AG08395 (cell line): ENCODE results near the gene DTNA.
"Not testable (repeated sequence)": the region's sequence is repeated elsewhere in the genome, so short reads cannot be mapped to it uniquely, and the experiment has no call there.

Experiments
- DNase-seq: peaks from one replicate; pipeline ENCODE4 v3.0.0; 2012; ENCODE audit warnings: mixed read lengths, low spot score

DTNA gene

DNA sequence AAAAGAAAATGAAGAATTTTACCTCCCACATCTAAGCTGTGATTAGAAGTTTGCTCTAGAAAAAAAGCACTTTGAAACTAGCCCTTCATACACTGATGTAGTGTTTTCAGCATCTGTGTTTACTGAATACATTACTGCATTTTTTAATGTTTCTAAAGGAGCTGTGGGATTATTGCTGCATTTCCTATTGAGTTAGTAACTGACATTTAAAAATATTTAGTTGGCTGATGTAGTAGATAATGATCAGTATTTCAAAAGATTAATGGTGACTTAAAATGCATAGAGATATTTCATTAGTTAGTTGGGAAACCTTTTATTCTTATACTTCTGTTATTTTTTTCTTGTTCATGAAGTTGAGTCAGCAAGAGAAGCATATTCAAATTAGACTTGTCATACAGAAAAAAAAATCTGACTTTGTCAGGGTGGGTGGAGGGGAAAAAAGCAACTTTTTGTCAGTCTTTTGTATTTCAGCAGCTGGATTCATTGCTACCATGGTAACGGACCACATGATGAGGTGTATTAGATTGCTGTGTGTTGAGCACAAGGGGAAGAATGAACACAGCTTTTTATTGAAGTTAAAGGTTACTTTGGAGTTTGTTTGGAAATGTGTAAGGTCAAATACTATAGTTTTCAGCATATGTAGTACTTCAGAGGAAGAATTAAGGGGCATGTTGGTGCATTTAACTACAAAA is at the start of gene DTNA:
Gene DTNA, plus strand, starts transcription at position 549 of the 692 bp plus-strand sequence. CDS start 45,679 bp downstream, outside the sequence.
- peak; percentile 70 for DNase-seq

DNA sequence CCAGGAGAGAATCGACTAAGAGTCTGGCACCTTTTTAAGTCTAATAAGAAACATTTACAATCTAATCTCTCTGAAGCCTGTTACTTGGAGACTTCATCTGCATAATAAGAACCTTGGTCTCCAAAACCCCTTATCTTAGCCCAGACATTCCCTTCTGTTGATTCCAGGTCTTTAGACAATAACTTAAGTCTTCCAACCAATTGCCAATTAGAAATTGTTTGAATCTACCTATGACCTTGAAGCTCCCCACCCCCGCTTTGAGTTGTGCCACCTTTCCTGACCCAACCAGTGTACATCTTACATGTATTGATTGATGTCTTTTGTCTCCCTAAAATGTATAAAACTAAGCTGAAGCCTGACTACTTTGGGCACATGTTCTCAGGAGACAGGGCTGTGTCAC is 49.5 kb upstream of the DTNA start:
- DNase-seq: no peak

- DNase-seq: peak; percentile 77
Measured at GRCh38 chr18:34661464-34662087, 48.5 kb upstream of the DTNA start.

- DNase-seq: no peak
Measured at GRCh38 chr18:34676816-34677574, 33.1 kb upstream of the DTNA start.

GRCh38 chr18:34689750-34690149 is 20.3 kb upstream of the DTNA start:
- DNase-seq: not testable (repeated sequence)

GRCh38 chr18:34691614-34692013 is 18.5 kb upstream of the DTNA start:
- DNase-seq: no peak

DNA sequence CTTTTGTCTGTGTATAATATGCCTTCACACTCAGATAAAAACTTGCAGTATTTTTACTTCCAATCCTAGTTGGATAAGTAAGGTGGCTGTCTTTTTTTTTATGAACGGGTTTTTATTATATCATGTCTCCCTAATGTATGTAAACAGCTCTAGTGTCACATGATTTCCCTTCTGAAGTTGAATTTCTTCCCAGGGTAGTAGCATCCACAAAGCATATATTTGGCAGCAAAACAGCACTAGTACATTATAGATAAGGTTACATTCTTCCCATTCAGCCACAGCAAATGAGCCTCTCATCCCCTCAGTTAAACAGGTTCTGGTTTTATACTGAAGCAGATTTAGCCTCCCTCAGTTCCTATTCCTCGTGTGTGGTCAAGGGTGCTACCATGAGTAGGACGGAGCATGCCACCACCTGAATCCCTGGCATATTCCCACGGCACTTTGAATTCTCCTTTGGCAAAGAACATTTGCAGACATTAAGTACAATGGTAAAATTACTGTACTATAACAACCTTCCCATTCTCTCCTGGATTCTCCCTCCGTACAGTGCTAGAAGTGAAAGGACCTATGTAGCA is 15.4 kb upstream of the DTNA start:
- DNase-seq: no peak

DNA sequence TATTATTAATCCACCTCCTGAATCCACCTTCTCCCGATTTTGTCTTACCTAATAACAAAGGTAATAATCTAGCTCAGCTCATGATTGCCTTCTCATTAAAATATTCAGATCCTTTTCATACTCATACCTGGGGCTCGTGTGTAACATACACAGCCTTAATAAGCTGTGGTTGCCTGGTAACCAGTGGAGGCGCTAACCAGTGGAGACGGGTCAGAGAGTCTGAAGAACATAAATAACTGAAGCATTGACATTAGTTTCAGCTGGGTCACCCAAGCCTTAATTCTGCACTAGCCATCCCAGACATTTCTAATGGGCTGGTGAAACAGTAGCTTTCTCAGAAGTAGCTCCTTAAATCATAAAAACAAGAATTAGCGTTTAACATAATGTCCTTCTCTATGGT is 14.8 kb upstream of the DTNA start:
- DNase-seq: no peak

- no peak for DNase-seq
Measured at GRCh38 chr18:34696671-34697070, 13.4 kb upstream of the DTNA start.

- no peak for DNase-seq
Measured at GRCh38 chr18:34697233-34697632, 12.9 kb upstream of the DTNA start.

DNA sequence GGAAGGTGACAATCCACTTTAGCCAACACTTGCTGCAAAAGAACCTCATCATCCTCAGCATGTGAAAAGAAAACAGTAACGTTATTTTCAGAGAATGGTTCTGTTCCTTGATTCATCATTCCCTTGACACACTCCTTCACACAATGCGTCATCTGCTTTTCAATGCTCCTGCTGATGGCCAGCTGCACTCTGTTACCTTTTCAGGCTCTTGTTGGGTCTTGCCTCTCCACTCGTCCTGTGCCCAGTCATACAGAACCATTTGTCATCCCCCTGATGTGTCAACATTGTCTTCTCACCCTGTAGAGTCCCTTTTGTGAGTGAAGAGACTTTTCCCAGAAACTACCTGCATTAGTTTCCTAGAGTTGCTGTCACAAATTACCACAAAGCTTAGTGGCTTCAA is 12.2 kb upstream of the DTNA start:
- DNase-seq: no peak

GRCh38 chr18:34701911-34702310 is 8.2 kb upstream of the DTNA start:
- DNase-seq: no peak

DNA sequence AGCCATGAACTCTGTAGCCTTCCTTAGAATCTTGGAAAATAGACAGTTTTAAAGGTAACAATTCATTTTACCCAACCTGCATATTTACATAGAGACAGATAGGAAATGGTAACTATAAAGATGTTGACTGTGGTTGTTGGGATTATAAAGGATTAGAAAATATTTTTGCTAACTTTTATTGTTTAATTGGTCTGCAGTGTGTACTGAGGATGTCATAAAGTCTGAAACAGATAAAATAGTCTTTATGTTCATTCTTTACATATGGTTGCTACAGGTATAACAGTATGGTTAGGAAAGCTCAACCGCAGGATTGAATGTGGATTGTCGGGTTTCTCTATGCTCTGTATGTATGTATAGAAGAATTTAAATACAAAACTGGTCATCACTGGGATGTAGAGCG is 7.3 kb upstream of the DTNA start:
- DNase-seq: no peak

DNA sequence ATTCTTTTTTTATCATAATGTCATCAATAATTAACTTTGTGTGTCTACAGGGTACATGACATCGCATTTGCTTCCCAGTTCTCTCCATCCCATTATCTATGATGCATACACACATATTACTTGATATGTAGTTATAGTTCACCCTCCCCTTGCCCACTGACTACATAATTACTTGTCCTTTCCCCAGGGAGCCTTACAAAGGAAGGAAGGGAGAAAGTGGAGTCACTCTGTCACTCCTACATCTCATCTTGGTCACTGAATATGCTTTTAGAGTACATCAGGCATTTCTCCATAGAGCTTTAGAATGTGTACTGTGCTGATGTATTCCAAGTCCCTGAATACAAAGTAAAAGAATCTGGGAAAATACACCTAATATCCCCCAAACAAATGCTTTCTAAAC is 6.0 kb upstream of the DTNA start:
- no peak for DNase-seq

DNA sequence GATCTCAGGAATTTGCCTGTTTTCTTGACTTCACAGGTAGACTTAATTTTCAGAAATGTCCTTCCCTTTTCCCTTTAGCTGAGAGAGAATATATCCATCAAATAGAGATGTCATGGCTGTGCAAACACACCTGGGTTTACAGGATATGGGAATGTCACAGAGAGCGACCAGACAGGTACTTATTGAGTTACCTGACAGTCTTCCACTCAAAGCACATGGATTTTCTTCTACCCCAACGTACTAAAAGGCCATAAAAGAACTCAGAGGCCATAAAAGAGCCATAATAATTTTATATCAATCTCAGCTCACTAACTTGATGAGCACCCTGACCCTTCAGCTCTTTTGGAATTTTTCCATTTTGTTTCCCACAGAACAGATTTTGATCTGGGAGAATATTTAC is 5.3 kb upstream of the DTNA start:
- DNase-seq: no peak

DNA sequence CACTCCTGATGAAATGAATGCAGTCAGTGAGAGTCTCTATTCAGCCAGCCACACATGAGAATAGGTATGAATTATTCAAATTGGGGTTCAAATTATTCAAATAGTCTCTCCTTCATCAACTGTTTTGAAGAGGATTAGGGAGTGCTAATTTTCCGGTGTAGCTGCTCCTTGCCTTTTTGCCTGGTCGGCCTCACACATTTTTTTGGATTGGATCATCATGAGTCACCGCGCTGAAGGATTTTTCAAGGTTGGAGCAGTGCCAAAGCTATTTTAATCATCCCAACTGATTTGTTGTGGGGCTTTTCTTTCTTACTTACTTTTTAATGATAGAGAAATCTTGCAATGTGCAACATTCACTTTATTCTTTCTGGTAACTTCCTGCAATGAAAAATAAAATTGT is 2.4 kb upstream of the DTNA start:
- peak; percentile 73 for DNase-seq

GRCh38 chr18:34709104-34709503 is 994 bp upstream of the DTNA start:
- DNase-seq: peak; percentile 67

- no peak for DNase-seq
Measured at GRCh38 chr18:34710458-34710914, 388 bp downstream of the DTNA start.

DNA sequence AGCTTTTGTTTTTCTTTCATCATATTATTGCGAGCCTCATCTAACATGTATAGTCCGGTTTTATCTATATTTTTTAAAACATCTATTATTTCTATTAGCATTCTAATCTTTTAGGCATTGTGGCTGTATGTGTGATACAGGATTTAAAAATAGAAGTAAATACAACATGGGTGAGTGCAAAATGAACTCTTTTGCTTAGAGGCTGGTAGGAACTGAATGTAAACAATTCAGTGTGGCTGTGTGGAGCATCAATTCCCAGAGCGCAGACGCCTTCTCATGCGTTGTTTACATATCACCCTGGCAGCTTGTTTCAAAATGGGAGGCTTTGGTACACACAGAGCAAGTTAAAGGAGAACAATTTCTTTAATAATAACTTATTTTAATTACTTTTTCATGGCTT is 836 bp downstream of the DTNA start:
- DNase-seq: no peak

- DNase-seq: not testable (repeated sequence)
Measured at GRCh38 chr18:34716111-34716510, 6.0 kb downstream of the DTNA start.

- DNase-seq: no peak
Measured at GRCh38 chr18:34718610-34719009, 8.5 kb downstream of the DTNA start.

GRCh38 chr18:34720220-34720619 is 10.1 kb downstream of the DTNA start:
- DNase-seq: no peak

DNA sequence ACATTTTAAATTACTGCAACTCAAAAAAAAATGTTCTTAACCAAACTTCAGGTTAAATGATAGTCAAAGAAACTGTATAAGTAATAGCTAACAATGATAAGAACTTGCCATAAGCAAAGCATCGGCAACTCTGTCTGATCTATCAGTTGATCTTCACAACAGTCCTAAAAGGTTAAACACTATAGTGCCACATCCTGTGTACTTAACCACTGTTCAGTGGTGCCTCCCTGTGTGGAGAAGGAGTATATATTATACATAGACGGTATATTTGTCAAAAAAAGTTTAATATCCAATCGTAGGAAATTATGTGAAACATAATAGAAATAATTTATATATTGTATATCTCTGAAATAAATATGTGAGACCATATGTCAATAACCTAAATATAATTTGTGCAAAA is 13.0 kb downstream of the DTNA start:
- DNase-seq: no peak
